NCI-H460 (cell line): ENCODE results near the gene GKN2. TPM values are rescaled to one million over a fixed set of nuclear protein-coding genes. Genes with fewer than 3 reads are reported as not detected.
"Not testable (repeated sequence)": the region's sequence is repeated elsewhere in the genome, so short reads cannot be mapped to it uniquely, and the experiment has no call there.

Experiments used
- DNase-seq: peaks from one replicate; pipeline ENCODE4 v3.0.0-alpha.2; 2016; ENCODE audit warnings: low read depth; ENCODE audit errors: extremely low read depth
- total RNA-seq: library from RNA; depleted of rRNA; stranded (reverse); fragments of >200 nt; shearing (Covaris generic); gene quantifications from 2 replicates; pipeline ENCODE4 v1.2.3, GENCODE V29; 2014; rRNA removed

The GKN2 gene
- total RNA-seq, 1 experiment from 2014 or later: 1.6 TPM

- no peak for DNase-seq
Measured at GRCh38 chr2:68900496-68901198, 52.0 kb downstream of the GKN2 start.

GRCh38 chr2:68895981-68896380 lies 56.7 kb downstream of the GKN2 start:
- DNase-seq: not testable (repeated sequence)

Other genes starting within 250 kb of the GKN2 start
- 2.1 and 3.1 TPM in 2 replicates for gene ARHGAP25, start 218.1 kb downstream of the GKN2 start, total RNA-seq
- not detected in 2 replicates for gene BMP10, start 81.5 kb downstream of the GKN2 start, total RNA-seq
- gene GKN1, start 21.7 kb upstream of the GKN2 start, total RNA-seq: 1.6 and 2.1 TPM in 2 replicates
- 265 and 310 TPM in 2 replicates for gene ANTXR1, start 60.3 kb upstream of the GKN2 start, total RNA-seq